HCEC 1CT (cell line): ENCODE results near the gene SOSTDC1.
"Not testable (repeated sequence)": the region's sequence is repeated elsewhere in the genome, so short reads cannot be mapped to it uniquely, and the experiment has no call there.

Experiments used
- DNase-seq: peaks from one replicate; pipeline ENCODE4 v3.0.0-alpha.2; 2017

Gene SOSTDC1

GRCh38 chr7:16460789-16461493 lies 4.6 kb downstream of the SOSTDC1 start:
- DNase-seq, result no peak

- not testable (repeated sequence) for DNase-seq
These were observed 9.2 kb downstream of the SOSTDC1 start for GRCh38 chr7:16456303-16456702.

GRCh38 chr7:16455591-16455990 lies 9.9 kb downstream of the SOSTDC1 start:
- no peak for DNase-seq

GRCh38 chr7:16450366-16450765 lies 15.2 kb downstream of the SOSTDC1 start:
- DNase-seq, result no peak

- DNase-seq, result no peak
These were observed 17.7 kb downstream of the SOSTDC1 start for GRCh38 chr7:16447876-16448275.

GRCh38 chr7:16446508-16446907 lies 19.0 kb downstream of the SOSTDC1 start:
- DNase-seq, result no peak

DNA sequence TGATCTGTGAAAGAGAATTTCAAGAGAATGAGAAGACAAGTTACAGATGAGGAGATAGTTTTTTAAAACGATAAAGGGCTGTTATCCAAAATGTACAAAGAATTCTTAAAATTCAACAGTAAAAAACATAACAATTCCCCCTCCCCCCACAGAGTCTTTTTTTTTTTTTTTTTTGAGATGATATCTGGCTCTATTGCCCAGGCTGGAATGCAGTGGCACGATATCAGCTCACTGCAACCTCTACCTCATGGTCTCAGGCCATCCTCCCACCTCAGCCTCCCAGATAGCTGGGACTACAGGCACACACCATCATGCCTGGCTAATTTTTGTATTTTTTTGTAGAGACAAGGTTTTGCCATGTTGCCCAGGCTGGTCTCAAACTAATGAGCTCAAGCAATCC lies 21.7 kb downstream of the SOSTDC1 start:
- not testable (repeated sequence) for DNase-seq

- no peak for DNase-seq
These were observed 26.6 kb downstream of the SOSTDC1 start for GRCh38 chr7:16438988-16439387.

- no peak for DNase-seq
These were observed 29.2 kb downstream of the SOSTDC1 start for GRCh38 chr7:16436306-16436705.

- DNase-seq, result no peak
These were observed 31.9 kb downstream of the SOSTDC1 start for GRCh38 chr7:16433568-16434122.

DNA sequence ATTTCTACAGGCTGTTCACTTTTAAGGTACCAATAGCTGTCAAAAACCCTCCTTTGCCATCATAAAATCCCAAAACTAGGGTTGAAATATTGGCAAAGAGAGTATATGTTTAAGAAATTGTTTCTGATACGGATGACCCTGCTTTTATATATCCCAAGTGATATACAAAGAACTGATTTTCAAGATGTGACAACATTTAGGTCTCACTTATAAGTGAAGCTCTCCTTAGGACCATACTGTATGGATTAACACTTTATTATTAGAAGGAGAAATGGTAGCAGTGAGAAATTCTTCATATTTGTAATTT lies 33.2 kb downstream of the SOSTDC1 start:
- no peak for DNase-seq

DNA sequence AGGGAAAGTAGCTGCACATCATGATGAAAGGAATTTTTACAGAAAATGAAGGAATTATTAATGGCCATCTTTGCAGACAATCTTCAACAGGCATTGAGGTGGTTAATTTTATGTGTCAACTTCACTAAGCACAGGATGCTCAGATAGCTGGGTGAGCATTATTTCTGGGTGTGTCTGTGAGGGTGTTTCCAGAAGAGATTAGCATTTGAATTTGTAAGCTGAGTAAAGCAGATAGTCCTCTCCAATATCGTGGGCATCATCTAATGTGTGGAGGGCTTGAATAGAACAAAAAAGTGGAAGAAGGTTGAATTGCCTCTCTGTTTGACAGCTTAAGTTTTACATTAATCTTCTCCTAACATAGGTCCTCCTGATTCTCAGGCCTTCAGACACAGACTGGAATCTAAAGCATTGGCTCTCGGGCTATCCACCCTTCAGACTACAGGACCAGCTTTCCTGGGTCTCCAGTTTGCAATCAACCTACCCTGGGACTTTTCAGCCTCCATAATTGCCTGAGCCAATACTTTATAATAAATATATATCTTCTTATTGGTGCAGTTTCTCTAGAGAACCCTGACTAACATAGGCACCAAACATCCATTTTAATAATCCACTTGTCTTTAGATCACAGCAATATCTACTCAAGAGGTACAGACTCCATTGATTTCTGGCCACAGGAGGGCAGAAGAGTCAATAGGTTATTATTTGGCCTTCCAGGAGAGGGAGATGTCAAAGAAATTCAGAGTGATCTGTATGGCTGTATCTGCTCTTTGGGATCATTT lies 33.7 kb downstream of the SOSTDC1 start:
- peak; percentile 51 for DNase-seq

- DNase-seq, result peak; percentile 54
These were observed 35.4 kb downstream of the SOSTDC1 start for GRCh38 chr7:16430133-16430532.

- peak; percentile 80 for DNase-seq
These were observed 36.9 kb downstream of the SOSTDC1 start for GRCh38 chr7:16428672-16429071.

- no peak for DNase-seq
These were observed 37.4 kb downstream of the SOSTDC1 start for GRCh38 chr7:16428182-16428581.

- DNase-seq, result no peak
These were observed 41.8 kb downstream of the SOSTDC1 start for GRCh38 chr7:16423761-16424160.

DNA sequence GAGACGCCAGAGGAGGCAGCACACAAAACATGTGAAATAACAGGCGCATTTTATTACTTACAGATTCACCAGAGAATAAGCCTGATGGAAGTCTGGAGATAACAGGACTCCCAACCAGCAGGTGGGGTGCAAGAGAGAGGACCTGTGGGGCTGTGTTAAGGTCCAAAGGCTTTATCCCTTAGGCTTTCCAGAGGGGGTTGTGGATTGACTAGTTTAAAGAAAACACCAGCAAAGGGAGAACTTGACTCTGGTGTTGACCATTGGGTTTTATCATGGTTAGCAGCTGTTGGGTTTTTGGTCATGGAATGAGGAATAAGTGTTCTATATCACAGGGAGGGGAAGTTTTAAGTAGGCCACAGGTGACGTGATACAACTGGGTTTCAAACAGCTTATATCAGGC lies 42.6 kb downstream of the SOSTDC1 start:
- no peak for DNase-seq

DNA sequence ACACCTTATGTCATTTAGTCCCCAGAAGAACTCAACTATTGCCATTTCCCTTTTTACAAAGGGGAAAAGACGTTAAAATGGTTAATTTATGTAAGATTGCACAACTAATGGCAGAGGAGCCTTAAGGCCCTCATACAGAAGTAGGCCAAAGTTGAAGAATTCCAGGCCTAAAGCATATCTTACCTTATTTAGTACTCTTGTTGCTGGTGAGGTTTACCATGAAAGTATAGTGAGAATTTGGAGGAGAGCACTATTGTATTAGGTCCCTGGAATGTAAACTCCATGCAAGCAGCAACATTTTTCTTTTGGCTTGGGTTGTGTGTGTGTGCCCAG lies 43.5 kb downstream of the SOSTDC1 start:
- DNase-seq, result peak; percentile 58

DNA sequence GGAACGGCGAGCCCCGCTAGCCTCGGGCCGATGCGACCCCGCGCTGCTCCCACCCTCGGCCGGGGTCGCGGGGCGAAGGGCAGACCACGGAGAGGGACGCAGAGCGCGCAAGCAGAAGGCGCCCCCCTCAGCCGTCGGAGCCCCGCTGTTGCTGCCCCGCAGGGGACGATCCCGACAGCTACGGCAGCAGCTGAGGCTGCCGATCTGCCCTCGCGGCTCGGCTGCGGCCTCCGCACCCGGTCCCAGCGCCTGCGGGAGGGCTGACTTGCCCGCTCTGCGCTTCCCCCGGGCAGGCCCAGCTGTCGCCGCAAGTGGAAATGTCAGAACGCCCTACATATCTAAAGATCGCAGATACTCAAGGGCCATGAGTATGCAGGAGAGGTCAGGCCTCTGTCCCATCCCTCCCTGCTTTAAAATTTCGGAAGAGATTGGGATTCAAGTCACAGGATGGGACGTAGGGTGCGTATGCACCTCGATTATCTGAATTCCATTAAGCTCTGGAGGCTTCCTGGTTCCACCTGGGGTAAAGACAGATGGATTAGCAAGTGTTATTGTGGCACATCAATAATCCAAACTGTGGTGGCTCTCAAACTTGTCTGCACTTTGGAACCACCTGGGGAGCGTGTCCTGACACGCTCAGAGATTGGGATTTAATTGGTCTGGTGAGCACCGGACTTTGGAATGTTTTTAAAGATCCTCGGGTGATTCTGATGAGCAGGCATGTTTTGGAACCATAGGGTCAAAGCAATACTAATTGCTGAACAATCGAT lies 44.0 kb downstream of the SOSTDC1 start, which contains the start of gene CRPPA:
Gene CRPPA (minus strand): TSS at position 206 of the 770 bp plus-strand sequence. CDS start 216 bp downstream, outside the sequence.
- DNase-seq, result peak; percentile 45

GRCh38 chr7:16420649-16421332 lies 44.7 kb downstream of the SOSTDC1 start:
- peak; percentile 90 for DNase-seq

GRCh38 chr7:16420329-16420648 lies 45.2 kb downstream of the SOSTDC1 start:
- no peak for DNase-seq

GRCh38 chr7:16419859-16420258 lies 45.7 kb downstream of the SOSTDC1 start:
- DNase-seq, result no peak

DNA sequence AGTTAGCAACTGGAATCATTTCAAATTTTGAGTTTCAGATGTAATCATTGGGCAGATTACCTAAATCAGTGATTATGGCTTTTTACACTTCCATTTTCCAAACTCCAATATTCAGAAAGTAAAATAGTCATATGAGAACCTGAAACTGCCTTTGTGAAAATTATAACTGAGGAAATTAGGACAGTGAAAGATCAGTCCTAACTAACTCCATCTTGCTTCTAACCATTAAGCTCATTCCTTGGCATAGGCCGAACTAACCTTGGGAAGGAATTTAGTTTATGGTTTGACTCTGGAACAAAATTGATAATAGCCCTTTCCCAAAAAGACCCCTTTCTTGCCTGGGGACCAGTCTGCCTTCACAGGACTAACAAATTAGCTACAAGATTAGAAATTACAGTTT lies 46.4 kb downstream of the SOSTDC1 start:
- no peak for DNase-seq
